ENCODE measurements around the gene MANF. TPM values are rescaled to one million over a fixed set of nuclear protein-coding genes. Genes with fewer than 3 reads are reported as not detected.

MANF gene
- total and polyA plus RNA-seq, 2 of the 13 experiments (the other 11 are each of a cell fraction or from before 2014, with no cell fraction given): 55.4 to 269 TPM

GRCh38 chr3:51384726-51385473 lies at the start of gene MANF (continued):
- TF ChIP-seq ZBTB2 (CRISPR knock-in tag; IDR thresholded peaks at IDR 0.05; ENCODE audit: low read depth) (peak; percentile 59; the same call in 1 of the 2 replicates), ZNF672 (CRISPR knock-in tag; IDR thresholded peaks at IDR 0.05) (no peak), ZBTB44 (CRISPR knock-in tag; IDR thresholded peaks at IDR 0.05) (no peak), ZNF761 (CRISPR knock-in tag; conservative IDR thresholded peaks at IDR 0.05) (no peak), ZBTB4 (CRISPR knock-in tag; IDR thresholded peaks at IDR 0.05; ENCODE audit: borderline replicate concordance) (no peak), CHD2 (IDR thresholded peaks at IDR 0.05; ENCODE audit: low read depth, low read length) (peak; percentile 46; the same call in 1 of the 2 replicates), ZNF567 (CRISPR knock-in tag; IDR thresholded peaks at IDR 0.05; ENCODE audit: borderline replicate concordance) (no peak), ARID4A (CRISPR knock-in tag; IDR thresholded peaks at IDR 0.05; ENCODE audit: borderline replicate concordance) (peak; percentile 96), CREB1 (IDR thresholded peaks at IDR 0.05) (peak; percentile 88), CREB1 (CRISPR knock-in tag; IDR thresholded peaks at IDR 0.05) (peak; percentile 94), ZNF670 (CRISPR knock-in tag; IDR thresholded peaks at IDR 0.05; ENCODE audit: borderline replicate concordance) (no peak; the same call in 1 of the 2 replicates), PBX3 (CRISPR knock-in tag; IDR thresholded peaks at IDR 0.05; ENCODE audit: borderline replicate concordance) (no peak), NR2F1 (CRISPR knock-in tag; IDR thresholded peaks at IDR 0.05) (0 out of 4 replicates have a peak, but pooled peaks of 1 of the 2 experiments have one; percentile 7), MXD4 (CRISPR knock-in tag; IDR thresholded peaks at IDR 0.05) (peak; percentile 72), ZNF136 (CRISPR knock-in tag; IDR thresholded peaks at IDR 0.05; ENCODE audit: low read depth) (peak; percentile 93; the same call in 1 of the 2 replicates), MAFK (conservative IDR thresholded peaks at IDR 0.05 in 1 of 2, IDR thresholded peaks at IDR 0.05 in 1 of 2; ENCODE audit: low read length in 2 of 2) (no peak)

All from HepG2 (cell line).